ENCODE measurements around the gene SCFD2. TPM values are rescaled to one million over a fixed set of nuclear protein-coding genes. Genes with fewer than 3 reads are reported as not detected.

The SCFD2 gene
- total and polyA plus RNA-seq, 2 of the 8 experiments (the other 6 are each of a cell fraction or from before 2014, with no cell fraction given): 6.2 to 10.2 TPM

DNA sequence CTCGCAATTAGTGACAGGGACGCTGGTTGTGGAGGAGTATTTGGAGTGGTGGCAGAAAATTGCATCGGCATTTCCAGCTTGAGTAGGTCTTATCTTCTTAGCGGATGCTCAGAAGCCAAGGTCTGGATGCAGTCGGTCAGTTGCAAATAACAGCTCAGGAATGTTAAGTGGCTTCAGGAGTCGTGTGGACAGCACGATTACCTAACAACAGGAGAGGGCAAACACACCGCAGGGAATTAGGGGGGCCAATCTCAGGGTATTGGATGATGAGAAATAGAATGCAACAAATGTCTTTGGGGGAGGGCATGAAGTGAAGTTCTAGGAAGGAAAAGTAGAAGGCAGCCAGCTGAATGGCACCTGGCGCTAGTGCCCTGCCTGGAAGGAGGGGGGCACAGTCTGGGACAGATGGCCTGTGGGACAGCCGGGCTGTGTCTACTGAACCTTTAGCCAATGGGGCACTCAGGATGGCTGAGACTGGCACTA lies 492.0 kb downstream of the SCFD2 start:
- H3K79me2 ChIP-seq (ENCODE audit: control insufficient read depth in 1 of 2, insufficient read depth in 2 of 2, low read length in 2 of 2): no peaks in the 10 kb centered on the region
- H2BK120ac ChIP-seq (replicated peaks; ENCODE audit: low read depth, low read length): peak overlapping the region; percentile 7
- peak overlapping the region; percentile 77; the same call in 1 of the 2 replicates for H2BK20ac ChIP-seq (ENCODE audit: low read length)
- H3K4me2 ChIP-seq (ENCODE audit: insufficient read depth in 1 of 2, low read depth in 2 of 2, low read length in 2 of 2): peak overlapping the region; percentile 46 to 57
- FAIRE-seq (peak; percentile 98), DNase-seq (ENCODE audit: low read depth in 1 of 2, low spot score in 2 of 2) (peak; percentile 58 to 67)
- no peaks in the 10 kb centered on the region for H3K36me3 ChIP-seq (ENCODE audit: control insufficient read depth in 2 of 4, insufficient read depth in 4 of 4, low read length in 3 of 4)
- H2BK15ac ChIP-seq (ENCODE audit: low read length): peak overlapping the region; percentile 22
- no peaks in the 10 kb centered on the region for H3K9me3 ChIP-seq (ENCODE audit: insufficient read depth in 2 of 2, low read depth in 1 of 2, low read length in 1 of 2)
- H3K14ac ChIP-seq (ENCODE audit: insufficient read length): no peak overlapping the region
- no peak overlapping the region for H4K8ac ChIP-seq (ENCODE audit: extremely low read depth, insufficient read depth, low read length)
- H3K4me1 ChIP-seq (replicated peaks in 1 of 4; ENCODE audit: control insufficient read depth in 3 of 4, insufficient read depth in 4 of 4, low read length in 3 of 4): peaks cover 6 to 33% (median 24%) of the 10 kb centered on the region in 4 experiments
- peak overlapping the region; percentile 13 for H4K91ac ChIP-seq (replicated peaks; ENCODE audit: insufficient read length, low read length)
- no peaks in the 10 kb centered on the region; a peak in 2 of 7 replicates for H3K27me3 ChIP-seq (replicated peaks in 1 of 4; ENCODE audit: control insufficient read depth in 3 of 4, extremely low read depth in 1 of 4, insufficient read depth in 3 of 4, low read length in 3 of 4)
- H3K27ac ChIP-seq (ENCODE audit: low read depth, low read length): no peak overlapping the region; the same call in 1 of the 2 replicates
- H3K23ac ChIP-seq (ENCODE audit: insufficient read length): no peak overlapping the region
- peak overlapping the region; percentile 63; the same call in 1 of the 2 replicates for H2BK5ac ChIP-seq (ENCODE audit: low read depth, low read length)
- WGBS, 2 experiments (ENCODE audit: extremely low coverage in 1 of 2, insufficient coverage in 1 of 2, insufficient read length in 1 of 2, insufficient replicate concordance in 2 of 2, low coverage in 1 of 2, low lambda C conversion rate in 2 of 2, missing lambda C conversion rate in 1 of 2): 18% methylated on average over 10 of the region's 10 CpGs; no CpG with 5 or more reads in 1 of the 2 experiments
- H4K20me1 ChIP-seq (replicated peaks in 1 of 2; ENCODE audit: control insufficient read depth in 1 of 2, insufficient read depth in 2 of 2, low read length in 2 of 2): no peaks in the 10 kb centered on the region
- ChIA-PET POLR2A (ENCODE audit: partially characterized antibody) (interaction anchor here (0.7 to 4.7 kb wide), 10 partner anchors 9 to 218 kb away, joined by 3 to 43 read pairs (median 4); no protein-coding TSS in a partner anchor), CTCF (ENCODE audit: partially characterized antibody) (interaction anchor here (0.7 to 1.8 kb wide), 7 partner anchors 9 to 114 kb away, joined by 3 to 4 read pairs (median 3); partner anchors contain the start of gene RASL11B)
- H2BK12ac ChIP-seq (ENCODE audit: low read depth, low read length): peak overlapping the region; percentile 86
- no peak overlapping the region for H3K56ac ChIP-seq (replicated peaks; ENCODE audit: insufficient read length, low read depth, low read length)
- H2AK5ac ChIP-seq (ENCODE audit: low read depth, low read length): 0 out of 2 replicates have a peak overlapping the region, but pooled peaks have one; percentile 29
- H3K4me3 ChIP-seq (ENCODE audit: extremely low read depth in 1 of 4, insufficient read depth in 2 of 4, low read depth in 3 of 4, low read length in 4 of 4): peak overlapping the region in 1 of 4 experiments; percentile 45; a peak in 2 of 8 replicates
- no peak overlapping the region for H2AFZ ChIP-seq (ENCODE audit: low read length)
- H3K9ac ChIP-seq (replicated peaks in 1 of 4; ENCODE audit: extremely low read depth in 1 of 4, low read depth in 3 of 4, low read length in 3 of 4): peak overlapping the region in 1 of 4 experiments; percentile 24; a peak in 1 of 7 replicates
- no peaks in the 10 kb centered on the region for H3K23me2 ChIP-seq (ENCODE audit: low read depth, low read length)
- H3K18ac ChIP-seq (ENCODE audit: extremely low read depth, low read length): peak overlapping the region; percentile 62; the same call in 1 of the 2 replicates
- H4K5ac ChIP-seq (ENCODE audit: insufficient read length, low read depth, low read length): peak overlapping the region; percentile 1
- H3K4ac ChIP-seq (replicated peaks; ENCODE audit: insufficient read length, low read depth, low read length): no peak overlapping the region
- H3K79me1 ChIP-seq (ENCODE audit: low read depth, low read length): no peaks in the 10 kb centered on the region
- TF ChIP-seq JUND (IDR thresholded peaks at IDR 0.05; ENCODE audit: low read length): no peak
- 0 out of 2 replicates have a peak, but pooled peaks have one; percentile 34 for TF ChIP-seq RBBP5 (IDR thresholded peaks at IDR 0.05; ENCODE audit: borderline replicate concordance, low read depth, low read length)
- peak; percentile 71 to 83; a peak in 1 of 4 replicates for TF ChIP-seq HDAC2 (IDR thresholded peaks at IDR 0.05; ENCODE audit: borderline replicate concordance in 1 of 2, low read depth in 2 of 2, low read length in 2 of 2)
- TF ChIP-seq, protein P1, sequence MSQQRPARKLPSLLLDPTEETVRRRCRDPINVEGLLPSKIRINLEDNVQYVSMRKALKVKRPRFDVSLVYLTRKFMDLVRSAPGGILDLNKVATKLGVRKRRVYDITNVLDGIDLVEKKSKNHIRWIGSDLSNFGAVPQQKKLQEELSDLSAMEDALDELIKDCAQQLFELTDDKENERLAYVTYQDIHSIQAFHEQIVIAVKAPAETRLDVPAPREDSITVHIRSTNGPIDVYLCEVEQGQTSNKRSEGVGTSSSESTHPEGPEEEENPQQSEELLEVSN (IDR thresholded peaks at IDR 0.05): no peak
- TF ChIP-seq KDM1A (IDR thresholded peaks at IDR 0.05; ENCODE audit: borderline replicate concordance, low read length): no peak; the same call in 1 of the 2 replicates
- no peak for TF ChIP-seq RNF2 (IDR thresholded peaks at IDR 0.05; ENCODE audit: borderline replicate concordance, low read depth, low read length, missing control alignments, poor library complexity, severe bottlenecking)
- peak; percentile 80 for TF ChIP-seq CEBPB (IDR thresholded peaks at IDR 0.05; ENCODE audit: low read depth, low read length)
- peak; percentile 62 for TF ChIP-seq CHD2 (IDR thresholded peaks at IDR 0.05; ENCODE audit: low read length)
- 0 out of 2 replicates have a peak, but pooled peaks have one; percentile 66 for TF ChIP-seq YY1 (IDR thresholded peaks at IDR 0.05; ENCODE audit: low read depth, low read length)
- TF ChIP-seq NRF1 (IDR thresholded peaks at IDR 0.05; ENCODE audit: low read depth, low read length): no peak

All from H1 (cell line).